GM12891 (cell line): ENCODE measurements around the gene ATP11A.

Experiments used
- PAX5 ChIP-seq: IDR thresholded peaks from 2 replicates; pipeline ENCODE4 v1.6.1; 2011; ENCODE audit warnings: low read length, moderate library complexity, mild to moderate bottlenecking; ENCODE audit not compliant: insufficient read depth, severe bottlenecking
- POLR2A ChIP-seq: IDR thresholded peaks from 2 replicates; pipeline ENCODE4 v1.6.1; 2011; ENCODE audit warnings: low read depth, low read length, control low read depth
- POLR2AphosphoS5 ChIP-seq: IDR thresholded peaks from 2 replicates; pipeline ENCODE4 v1.6.1; 2011; ENCODE audit warnings: low read depth, low read length, control low read depth
- SPI1 ChIP-seq: IDR thresholded peaks from 2 replicates; pipeline ENCODE4 v1.6.1; 2011; ENCODE audit warnings: low read depth, low read length, control low read depth
- TAF1 ChIP-seq: IDR thresholded peaks from 2 replicates; pipeline ENCODE4 v1.6.1; 2011; ENCODE audit warnings: low read depth, low read length, control low read depth

- TF ChIP-seq SPI1 (no peak), POLR2A (no peak), POLR2AphosphoS5 (no peak), TAF1 (no peak), PAX5 (no peak)
Measured at GRCh38 chr13:112918266-112918665, 228.4 kb downstream of the ATP11A start.
